ENCODE results near the gene LAMC3.

Gene LAMC3

DNA sequence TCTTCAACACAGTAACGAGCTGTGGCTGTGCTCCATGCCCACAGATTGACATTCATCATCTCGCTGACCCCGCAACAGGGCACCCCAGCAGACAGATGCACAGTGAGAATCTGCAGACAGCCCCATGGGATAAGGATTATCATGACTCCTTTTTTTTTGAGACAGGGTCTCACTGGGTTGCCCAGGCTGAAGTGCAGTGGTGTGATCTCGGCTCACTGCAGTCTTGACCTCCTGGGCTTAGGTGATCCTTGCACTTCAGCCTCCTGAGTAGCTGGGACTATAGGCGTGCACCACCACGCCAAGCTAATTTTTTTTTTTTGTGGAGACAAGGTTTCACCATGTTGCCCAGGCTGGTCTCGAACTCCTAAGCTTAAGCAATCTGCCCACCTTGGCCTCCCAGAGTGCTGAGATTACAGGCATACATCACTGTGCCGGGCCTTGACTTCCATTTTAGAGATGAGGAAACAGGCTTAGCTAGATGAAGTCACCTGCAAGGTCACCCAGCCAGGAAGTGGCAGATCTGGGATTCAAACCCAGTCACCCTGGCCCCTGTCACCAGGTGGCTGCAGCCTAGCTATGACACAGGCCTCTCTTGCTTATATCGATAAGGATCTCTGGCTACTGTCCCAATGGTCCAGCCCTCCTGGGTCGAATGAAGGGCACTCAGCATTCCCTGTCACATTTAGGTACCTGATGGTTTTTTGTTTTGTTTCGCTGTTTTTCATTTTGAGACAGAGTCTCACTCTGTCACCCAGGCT is 92.4 kb downstream of the LAMC3 start:
- ChIA-PET CTCF (interaction anchor here (1.2 kb wide), 1 partner anchor 235 kb away, joined by 3 read pairs; no protein-coding TSS in a partner anchor), POLR2A (no interaction called here)
- DNase-seq (ENCODE audit: extremely low spot score) = no peak
- no peak for TF ChIP-seq CTCF (IDR thresholded peaks at IDR 0.05; ENCODE audit: control extremely low read depth, extremely low read depth, low read depth, missing control alignments)

DNA sequence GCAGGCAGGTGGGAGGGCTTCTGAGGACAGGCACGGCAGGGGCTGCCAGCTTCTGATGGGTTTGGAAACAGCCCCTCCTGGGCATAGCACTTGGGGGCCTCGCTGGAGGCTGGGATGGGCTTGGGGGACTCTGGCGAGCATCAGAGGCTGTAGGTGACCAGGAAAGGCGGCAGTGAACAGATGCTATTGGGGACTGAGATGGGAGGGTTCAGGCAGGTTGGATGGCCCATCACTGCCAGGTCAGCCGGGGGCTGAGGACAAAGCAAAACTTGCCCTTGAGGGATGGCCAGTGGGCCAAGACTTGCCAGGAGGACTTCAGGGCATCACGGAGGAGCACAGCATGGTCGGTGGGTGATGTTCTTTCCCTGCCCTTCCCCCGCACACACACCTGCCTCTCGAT is 94.0 kb downstream of the LAMC3 start:
- CTCF ChIA-PET = interaction anchor here (1.5 kb wide), 1 partner anchor 57 kb away, joined by 4 read pairs; no protein-coding TSS in a partner anchor

DNA sequence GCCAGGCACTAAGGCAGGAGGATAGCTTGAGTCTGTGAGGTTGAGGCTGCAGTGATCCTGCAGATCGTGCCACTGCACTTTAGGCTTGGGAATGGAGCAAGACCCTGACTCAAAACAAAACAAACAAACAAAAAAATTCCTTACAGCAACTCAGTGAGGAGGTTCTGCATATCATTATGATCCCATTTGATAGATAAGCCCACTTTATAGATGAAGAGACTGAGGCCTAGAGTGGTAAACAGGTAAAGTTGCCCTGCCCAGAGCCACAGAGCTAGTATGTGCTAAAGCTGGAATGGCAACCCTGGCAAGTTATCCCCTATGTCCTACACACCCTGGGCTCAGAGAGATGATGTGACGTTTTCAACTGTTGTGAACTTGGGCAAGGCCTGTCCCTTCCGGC is 94.6 kb downstream of the LAMC3 start:
- CTCF ChIA-PET = interaction anchor here (1.5 kb wide), 1 partner anchor 57 kb away, joined by 4 read pairs; no protein-coding TSS in a partner anchor
- no peak for TF ChIP-seq CTCF (IDR thresholded peaks at IDR 0.05; ENCODE audit: control extremely low read depth, extremely low read depth, low read depth, missing control alignments)
- POLR2A ChIA-PET = no interaction called here
- DNase-seq (ENCODE audit: extremely low spot score) = no peak

More for the DNA sequence above, 94.0 kb downstream of the LAMC3 start:
- POLR2A ChIA-PET = no interaction called here
- no peak for DNase-seq (ENCODE audit: extremely low spot score)
- no peak for TF ChIP-seq CTCF (IDR thresholded peaks at IDR 0.05; ENCODE audit: control extremely low read depth, extremely low read depth, low read depth, missing control alignments)

DNA sequence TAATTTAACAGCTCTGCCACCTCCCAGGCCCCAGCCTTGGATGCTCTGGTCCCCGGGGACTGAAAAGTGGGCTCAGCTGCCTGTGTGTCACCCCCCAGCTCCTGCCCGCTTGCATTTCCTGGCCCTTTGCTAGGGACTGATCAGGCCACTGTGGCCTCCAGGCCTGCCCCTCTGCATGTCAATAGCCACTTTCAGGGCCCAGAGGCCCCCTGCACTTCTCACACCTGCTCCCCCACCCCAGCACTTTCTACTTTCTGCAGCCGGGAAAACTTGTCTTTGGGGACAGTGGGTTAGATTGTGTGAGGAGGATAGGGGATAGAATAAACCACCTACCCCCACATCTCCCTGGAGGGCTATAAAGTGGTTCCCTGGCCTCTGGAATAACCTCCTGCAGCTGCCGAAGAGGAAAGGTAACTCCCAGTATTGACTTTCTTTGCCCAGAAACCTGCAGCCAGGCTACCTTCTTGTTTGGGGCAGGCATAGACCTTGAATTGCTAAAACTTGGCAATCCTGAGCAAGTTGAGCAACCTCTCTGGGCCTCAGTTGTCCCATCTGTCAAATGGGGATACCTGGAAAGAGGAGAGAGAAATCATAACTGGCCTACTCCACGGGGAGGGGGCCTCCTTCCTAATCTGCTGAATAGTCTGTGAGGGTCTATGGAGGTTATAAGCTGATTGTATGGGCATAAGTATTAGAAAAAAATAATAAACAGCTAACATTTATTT is 95.2 kb downstream of the LAMC3 start:
- ChIA-PET CTCF (interaction anchor here (0.9 to 1.5 kb wide), 2 partner anchors 58 to 232 kb away, joined by 3 to 4 read pairs; no protein-coding TSS in a partner anchor), POLR2A (no interaction called here)
- DNase-seq (ENCODE audit: extremely low spot score) = no peak
- TF ChIP-seq CTCF (IDR thresholded peaks at IDR 0.05; ENCODE audit: control extremely low read depth, extremely low read depth, low read depth, missing control alignments) = no peak

DNA sequence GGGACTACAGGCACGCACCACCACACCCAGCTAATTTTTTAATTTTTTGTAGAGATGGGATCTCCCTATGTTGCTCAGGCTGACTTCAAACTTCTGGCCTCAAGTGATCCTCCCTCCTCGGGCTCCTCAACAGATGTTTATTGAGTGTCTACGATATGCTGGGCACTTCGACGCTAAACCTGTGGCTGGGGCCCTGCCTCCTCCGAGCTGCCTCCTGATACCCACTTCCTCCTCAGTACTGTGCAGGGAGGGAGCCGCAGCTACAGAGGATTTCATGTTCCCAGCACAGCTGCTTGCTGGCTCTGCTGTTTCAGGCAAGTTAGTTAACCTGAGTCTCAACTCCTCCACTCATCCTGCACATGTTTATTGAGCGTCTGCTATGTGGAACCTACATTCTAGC is 97.0 kb downstream of the LAMC3 start:
- CTCF ChIA-PET = no interaction called here

GRCh38 chr9:131107760-131108159 is 98.8 kb downstream of the LAMC3 start:
- ChIA-PET CTCF (no interaction called here), POLR2A (no interaction called here)
- DNase-seq (ENCODE audit: extremely low spot score) = no peak
- no peak for TF ChIP-seq CTCF (IDR thresholded peaks at IDR 0.05; ENCODE audit: control extremely low read depth, extremely low read depth, low read depth, missing control alignments)

More for the DNA sequence above, 97.0 kb downstream of the LAMC3 start:
- POLR2A ChIA-PET = no interaction called here
- TF ChIP-seq CTCF (IDR thresholded peaks at IDR 0.05; ENCODE audit: control extremely low read depth, extremely low read depth, low read depth, missing control alignments) = no peak
- DNase-seq (ENCODE audit: extremely low spot score) = no peak
